ENCODE results near the gene SVIL.
A peak's percentile ranks its signal among the peaks of the same experiment; 100 is the strongest.
"Not testable (repeated sequence)": the region's sequence is repeated elsewhere in the genome, so short reads cannot be mapped to it uniquely, and the experiment has no call there.

SVIL gene

GRCh38 chr10:29465384-29465783, 169.4 kb downstream of the SVIL start:
- DNase-seq = no peak

DNA sequence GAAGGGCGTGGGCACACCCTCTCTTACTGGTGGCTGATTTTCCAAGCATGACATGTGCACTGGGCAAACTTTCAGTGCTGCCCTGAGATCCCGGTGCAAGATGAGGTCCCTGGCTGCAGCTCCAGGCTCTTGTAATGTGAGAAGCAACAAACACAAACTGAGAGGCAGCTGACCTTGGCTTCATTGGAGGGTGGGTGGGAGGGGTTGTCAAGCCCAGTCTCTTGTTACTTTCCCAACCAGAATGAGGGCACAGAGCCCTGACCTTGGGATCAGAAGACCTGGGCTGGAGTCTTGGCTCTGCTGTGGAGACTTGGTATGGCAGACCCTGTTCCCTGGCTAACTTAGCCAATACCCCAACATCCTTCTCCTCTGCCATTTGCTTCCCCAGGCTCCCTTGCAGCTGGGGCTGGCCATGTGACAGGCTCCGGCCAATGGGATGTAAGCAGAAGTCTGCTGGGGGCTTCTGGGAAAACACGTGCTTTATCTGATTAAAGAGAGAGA, 170.1 kb downstream of the SVIL start:
- DNase-seq = not testable (repeated sequence)

GRCh38 chr10:29461042-29461441, 173.7 kb downstream of the SVIL start:
- no peak for DNase-seq

GRCh38 chr10:29458190-29458589, 176.6 kb downstream of the SVIL start:
- DNase-seq = not testable (repeated sequence)

DNA sequence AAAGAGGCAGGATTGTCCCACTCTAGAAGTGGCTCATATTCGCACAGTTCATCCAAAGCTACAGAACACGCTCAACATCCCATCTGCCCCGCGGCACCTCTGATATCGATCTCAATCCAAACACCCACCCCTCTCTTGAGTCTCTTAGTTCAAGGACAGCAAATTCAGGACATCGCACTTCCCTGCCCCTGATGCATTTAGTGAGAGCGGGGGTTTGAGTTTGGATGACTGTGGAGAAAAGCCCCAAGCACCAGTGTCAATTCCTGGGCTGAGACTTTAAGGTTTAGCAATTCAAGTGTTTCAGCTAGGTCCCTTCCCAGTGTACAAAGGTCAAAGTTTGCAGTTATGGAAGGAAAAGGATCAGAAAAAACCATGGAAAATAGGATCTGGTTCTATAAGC, 179.7 kb downstream of the SVIL start:
- no peak for DNase-seq

GRCh38 chr10:29454250-29454649, 180.5 kb downstream of the SVIL start:
- DNase-seq = no peak

DNA sequence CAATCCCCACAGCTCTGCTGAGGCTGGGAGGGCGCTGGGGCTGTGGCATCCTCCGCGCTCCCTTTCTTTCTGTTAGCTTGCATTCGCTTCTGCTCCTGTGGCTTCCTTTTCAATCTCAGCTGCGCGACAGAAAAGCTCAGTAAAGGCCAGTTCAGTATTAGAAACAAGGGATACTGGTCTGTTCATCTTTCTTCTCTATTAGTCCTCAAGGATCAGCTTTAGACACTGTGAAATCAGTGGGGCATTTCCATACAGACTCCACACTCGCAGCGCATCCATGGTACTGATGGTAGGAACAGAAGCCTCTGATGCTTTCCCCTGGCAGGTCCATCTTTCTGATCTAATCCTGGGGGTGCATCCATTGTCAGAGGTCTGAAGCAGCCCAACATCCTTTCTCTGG, 182.2 kb downstream of the SVIL start:
- DNase-seq = no peak

- DNase-seq = no peak
Measured at GRCh38 chr10:29451946-29452345, 182.8 kb downstream of the SVIL start.

GRCh38 chr10:29450405-29450804, 184.4 kb downstream of the SVIL start:
- no peak for DNase-seq

DNA sequence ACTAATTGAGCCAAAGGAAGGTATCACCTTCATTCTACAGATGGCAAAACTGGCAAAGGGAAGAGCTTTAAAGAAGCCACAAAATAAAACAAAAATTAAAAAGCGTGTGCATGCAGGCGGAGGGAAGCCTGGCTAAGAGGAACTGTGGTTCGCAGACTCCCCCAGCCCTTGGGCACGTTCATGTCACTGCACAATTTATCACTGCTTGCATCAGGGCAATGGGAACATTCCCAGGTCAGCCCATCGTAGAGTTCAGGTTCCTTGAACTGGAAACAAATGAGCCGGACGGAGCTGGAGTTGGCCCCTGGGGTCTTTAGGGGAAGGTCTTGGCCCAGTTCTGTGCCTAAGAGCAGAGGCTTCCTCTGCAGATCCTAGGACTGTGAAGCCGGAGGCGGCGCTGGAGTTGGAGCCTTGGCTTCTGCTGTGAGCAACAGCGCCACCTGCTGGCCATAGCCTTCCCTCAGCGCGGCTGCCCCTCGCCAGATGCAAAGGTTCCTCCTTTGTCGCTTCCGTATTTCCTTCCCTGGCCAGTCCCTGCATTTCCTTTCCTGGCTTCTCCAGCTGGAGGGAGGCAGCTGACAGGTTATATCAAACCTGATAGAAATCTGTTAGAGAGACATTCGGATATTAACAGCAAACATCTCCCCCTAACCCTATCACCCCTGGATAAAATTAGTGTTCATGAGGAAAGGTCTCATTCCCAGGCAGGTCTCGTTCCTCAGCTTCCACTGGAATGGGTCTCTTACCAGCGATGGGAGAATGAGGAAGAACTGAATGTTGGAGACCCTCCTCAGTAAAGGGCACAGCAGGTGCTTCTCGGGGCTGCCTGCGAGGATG, 185.8 kb downstream of the SVIL start:
- peak in 50 of 56 donors; percentile 7 to 87 (median 52) for DNase-seq

GRCh38 chr10:29448125-29448524, 186.6 kb downstream of the SVIL start:
- DNase-seq = peak in 2 of 56 donors; percentile 2 to 4

DNA sequence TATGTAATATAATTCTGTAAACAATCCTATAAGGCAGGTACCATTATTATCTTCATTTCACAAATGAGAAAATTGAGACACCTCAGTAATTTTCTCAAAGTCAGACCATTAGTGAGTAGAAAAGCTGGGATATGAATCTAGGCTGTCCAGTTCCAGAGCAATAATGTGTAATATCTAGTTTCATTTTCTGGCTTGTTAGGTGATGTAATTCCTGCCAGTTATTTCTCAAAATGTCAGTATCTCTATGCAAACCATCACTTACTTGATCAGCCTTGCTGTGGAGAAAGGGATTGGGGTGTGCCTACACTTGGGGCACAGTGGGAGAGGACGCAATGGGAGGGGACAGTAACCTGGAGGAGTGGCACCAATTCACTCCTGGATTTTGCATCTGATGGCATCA, 188.4 kb downstream of the SVIL start:
- DNase-seq = no peak

DNA sequence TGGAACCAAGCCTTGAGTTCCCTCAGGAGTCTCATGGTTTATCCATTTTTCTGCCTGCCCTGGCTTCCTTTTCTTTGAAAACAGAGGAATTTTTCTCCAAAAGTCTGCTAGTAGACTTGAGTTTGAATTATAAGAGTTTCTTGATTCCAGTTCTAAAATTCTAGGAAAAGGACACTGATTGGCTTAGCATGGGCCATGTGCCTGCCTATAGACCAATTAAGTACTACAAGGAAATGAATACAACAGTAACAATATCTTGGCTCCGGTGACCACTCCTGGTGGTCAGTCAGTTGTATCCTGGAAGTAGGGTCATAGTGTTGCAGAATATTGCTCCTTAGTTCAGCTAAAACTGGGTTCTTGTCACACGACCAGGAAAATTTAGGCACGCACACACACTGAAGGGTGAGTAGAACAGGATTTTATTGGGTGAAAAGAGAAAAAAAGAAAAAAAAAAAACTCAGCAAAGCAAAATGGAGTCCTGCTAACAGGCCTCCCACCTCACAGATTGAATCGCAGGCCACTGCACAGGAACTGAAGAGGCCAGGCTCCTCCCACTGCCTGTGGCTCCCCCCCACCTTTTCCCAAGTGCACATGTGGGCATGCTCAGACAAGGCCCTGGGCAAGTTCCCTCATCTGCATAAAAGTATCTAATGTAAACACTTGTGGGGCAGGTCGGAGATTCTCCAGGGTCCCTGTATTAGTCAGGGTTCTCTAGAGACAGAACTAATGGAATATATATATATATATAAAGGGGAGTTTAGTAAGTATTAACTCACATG, 190.8 kb downstream of the SVIL start:
- no peak for DNase-seq

DNA sequence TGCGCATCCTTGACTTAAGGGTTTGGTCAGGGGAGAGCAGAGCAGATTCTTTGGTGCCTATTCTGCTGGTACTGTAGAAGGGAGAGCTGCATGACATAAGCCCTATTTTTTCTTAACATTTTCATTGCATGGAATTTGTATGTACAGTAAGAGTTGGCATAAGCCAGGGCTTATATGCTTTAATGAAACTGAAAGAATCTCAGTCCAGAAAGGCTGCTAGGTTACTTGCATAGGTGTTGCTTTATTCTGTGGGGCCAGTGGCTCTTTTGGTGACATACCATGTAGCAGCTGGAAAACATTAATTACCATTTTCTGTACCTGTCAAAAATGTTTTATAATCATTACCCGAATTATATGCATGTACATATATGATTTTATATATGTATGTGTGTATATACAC, 193.8 kb downstream of the SVIL start:
- no peak for DNase-seq

- not testable (repeated sequence) for DNase-seq
Measured at GRCh38 chr10:29439005-29439404, 195.8 kb downstream of the SVIL start.

DNA sequence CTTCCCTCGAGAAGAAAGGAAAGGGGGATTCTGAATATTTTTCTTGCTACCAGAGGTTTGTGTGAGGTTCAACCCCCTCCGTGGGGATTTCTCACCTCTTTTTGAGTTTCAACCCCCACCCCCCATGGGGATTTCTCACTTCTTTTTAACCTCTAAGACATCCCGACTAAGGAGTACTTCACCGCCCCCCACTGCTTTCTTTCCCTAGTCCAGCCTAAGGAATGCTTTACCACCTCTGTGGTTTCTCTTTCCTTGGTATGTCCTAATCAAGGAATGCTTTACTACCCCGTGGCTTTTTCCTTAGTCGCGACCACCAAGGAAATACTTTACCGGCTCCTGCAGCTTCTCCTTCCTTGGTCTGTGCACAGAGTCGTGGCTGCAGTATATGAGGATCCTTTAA, 196.5 kb downstream of the SVIL start:
- DNase-seq = no peak

DNA sequence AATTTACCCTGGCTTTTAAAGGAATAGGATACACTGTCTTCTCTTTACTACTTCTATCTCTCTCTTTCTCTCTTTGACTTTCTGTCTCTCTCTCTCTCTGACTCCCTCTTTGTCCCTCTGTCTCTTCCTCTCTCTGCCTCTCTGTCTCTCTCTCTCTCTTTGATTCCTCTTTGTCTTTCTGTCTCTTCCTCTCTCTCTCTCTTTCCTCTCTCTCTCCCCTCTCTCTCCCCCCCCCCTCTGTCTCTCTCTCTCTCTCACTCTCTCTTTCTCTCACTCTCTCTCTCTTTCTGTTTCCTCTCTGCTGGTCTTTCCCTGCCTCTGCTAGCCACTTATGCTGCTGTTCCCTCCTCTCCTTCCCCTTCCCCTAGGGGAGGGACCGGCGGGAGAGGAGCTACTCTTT, 196.9 kb downstream of the SVIL start:
- DNase-seq = no peak

DNA sequence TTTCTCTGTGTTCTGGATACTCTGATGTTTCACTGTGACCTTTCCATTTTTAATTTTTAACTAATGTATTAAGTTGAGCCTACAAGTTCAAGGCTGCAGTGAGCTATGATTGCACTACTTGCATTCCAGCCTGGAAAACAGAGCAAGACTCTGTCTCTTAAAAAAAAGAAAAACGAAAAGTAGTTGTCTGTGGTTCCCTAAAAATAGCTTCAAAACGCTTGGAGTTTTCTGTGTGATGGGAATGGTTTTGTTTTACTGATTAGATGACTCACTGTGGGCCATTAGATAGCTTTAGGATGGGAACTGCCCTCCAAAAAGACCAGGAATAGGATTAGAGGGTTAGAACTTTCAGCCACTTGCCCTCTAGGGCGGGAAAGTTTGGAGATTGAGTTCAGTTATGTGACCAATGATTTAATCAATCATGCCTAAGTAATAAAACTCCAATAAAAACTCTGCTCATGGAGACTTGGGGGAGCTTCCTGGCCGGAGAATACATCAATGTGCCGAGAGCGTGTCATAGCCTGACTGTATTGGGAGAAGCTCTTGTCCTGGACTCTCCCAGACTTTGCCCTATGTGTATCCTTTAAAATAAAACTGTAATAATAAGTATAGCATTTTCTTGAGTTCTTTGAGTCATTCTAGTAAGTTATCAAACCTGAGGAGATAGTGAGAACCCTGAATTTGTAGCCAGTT, 198.8 kb downstream of the SVIL start:
- DNase-seq = no peak

GRCh38 chr10:29434111-29434510, 200.7 kb downstream of the SVIL start:
- no peak for DNase-seq

DNA sequence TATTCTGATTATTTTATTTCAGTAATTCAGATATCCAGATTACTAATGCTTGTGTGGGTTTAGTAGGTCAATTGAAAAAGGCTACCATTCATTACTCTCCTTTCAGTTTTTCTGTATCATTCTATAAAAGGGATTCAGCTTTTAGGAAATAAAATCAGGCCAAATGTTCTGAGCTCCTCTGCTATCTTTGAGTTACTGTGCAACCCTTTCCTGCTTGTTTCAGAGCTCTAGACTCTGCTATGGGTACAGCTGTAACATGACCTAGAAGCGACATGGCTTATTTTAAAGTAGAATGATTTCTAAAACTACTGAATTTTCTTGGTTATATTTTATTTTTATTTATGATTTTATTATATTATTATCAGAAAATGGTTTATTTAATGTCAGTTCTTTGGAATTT, 203.1 kb downstream of the SVIL start:
- no peak for DNase-seq

DNA sequence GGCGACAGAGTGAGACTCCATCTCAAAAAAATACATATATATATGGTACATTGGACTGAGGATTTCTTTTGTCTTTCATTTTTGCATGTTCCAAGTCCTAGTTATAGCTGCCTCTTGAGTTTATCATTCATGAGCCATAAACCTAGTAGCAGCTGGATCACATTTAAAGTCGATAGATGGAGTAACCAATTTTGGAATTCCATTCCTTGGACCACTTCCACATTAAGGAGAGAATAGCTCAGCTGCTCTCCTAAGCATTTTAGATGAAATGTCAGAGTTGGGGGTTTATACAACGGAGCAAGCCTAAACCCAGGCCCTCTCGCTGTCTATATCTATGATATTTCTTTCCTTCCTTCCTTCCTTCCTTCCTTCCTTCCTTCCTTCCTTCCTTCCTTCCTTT, 204.7 kb downstream of the SVIL start:
- DNase-seq = no peak

GRCh38 chr10:29428486-29428885, 206.3 kb downstream of the SVIL start:
- DNase-seq = peak in 34 of 56 donors; percentile 5 to 79 (median 37)

Measured in nucleus accumbens (tissue), 56 donors.